ENCODE data around the gene SDK1. TPM values are rescaled to one million over a fixed set of nuclear protein-coding genes. Genes with fewer than 3 reads are reported as not detected.

Gene SDK1
- total and polyA plus RNA-seq, 7 donors, result 0.31 to 2.4 (median 1.3) TPM

DNA sequence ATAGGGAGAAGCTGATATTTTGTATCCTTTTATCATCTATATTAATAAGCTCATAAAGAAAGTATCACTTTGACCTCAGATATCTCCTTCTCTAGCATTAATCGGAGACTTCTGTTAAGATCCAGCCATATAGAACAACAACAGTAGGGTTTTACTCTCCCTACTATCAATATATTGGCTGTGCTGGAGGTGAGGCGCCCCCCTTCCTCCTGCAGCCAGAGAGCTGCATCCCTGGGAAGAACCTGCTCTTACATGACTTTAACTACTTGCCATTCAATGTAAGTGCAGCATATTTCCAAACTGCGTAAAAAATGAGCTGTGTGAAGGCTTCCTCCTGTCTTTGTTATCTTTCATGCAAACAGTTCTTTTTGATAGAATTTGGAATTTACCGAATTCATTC, 247.8 kb downstream of the SDK1 start:
- TF ChIP-seq, protein P1, sequence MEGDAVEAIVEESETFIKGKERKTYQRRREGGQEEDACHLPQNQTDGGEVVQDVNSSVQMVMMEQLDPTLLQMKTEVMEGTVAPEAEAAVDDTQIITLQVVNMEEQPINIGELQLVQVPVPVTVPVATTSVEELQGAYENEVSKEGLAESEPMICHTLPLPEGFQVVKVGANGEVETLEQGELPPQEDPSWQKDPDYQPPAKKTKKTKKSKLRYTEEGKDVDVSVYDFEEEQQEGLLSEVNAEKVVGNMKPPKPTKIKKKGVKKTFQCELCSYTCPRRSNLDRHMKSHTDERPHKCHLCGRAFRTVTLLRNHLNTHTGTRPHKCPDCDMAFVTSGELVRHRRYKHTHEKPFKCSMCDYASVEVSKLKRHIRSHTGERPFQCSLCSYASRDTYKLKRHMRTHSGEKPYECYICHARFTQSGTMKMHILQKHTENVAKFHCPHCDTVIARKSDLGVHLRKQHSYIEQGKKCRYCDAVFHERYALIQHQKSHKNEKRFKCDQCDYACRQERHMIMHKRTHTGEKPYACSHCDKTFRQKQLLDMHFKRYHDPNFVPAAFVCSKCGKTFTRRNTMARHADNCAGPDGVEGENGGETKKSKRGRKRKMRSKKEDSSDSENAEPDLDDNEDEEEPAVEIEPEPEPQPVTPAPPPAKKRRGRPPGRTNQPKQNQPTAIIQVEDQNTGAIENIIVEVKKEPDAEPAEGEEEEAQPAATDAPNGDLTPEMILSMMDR (IDR thresholded peaks at IDR 0.05), result no peak
- Histone ChIP-seq H3K4me3 (no peak overlapping the region), H3K4me1 (no peaks in the 10 kb centered on the region), H3K27ac (no peak overlapping the region), H3K27me3 (ENCODE audit: insufficient read depth in 3 of 3, low read length in 2 of 3) (no peaks in the 10 kb centered on the region), H3K36me3 (ENCODE audit: insufficient read depth in 1 of 2, low read depth in 1 of 2) (no peaks in the 10 kb centered on the region), H3K9me3 (no peaks in the 10 kb centered on the region)
- DNase-seq (no peak), ATAC-seq (no peak)
- WGBS, 3 donors, result 63 to 76% (median 65%) methylated on average over 4 of the region's 4 CpGs
- intact Hi-C loops (cut with DNase I), result no loop called here

DNA sequence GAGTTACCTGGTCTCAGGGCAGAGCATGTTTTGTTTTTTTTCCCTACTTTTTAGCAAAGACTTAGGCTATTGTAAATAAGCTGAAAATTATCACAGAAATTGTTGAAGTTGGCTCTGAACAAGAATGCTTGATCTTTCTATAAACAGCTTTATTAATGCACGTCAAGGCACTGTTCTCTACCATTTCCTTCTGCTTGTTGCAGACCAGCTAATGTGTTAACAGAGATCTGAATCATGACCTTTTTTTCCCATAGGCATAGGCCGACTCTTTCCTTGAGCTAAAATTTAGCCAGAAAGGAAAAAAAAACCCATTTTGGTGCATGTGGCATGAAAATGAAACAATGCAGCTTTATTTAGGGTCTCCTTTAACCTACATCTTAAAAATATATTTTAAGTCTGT, 248.5 kb downstream of the SDK1 start:
- Histone ChIP-seq H3K9me3 (no peaks in the 10 kb centered on the region), H3K4me1 (no peaks in the 10 kb centered on the region), H3K36me3 (ENCODE audit: insufficient read depth in 1 of 2, low read depth in 1 of 2) (no peaks in the 10 kb centered on the region), H3K4me3 (no peak overlapping the region), H3K27me3 (ENCODE audit: insufficient read depth in 3 of 3, low read length in 2 of 3) (no peaks in the 10 kb centered on the region), H3K27ac (no peak overlapping the region)
- DNase-seq, result no peak
- 48 to 55% (median 54%) methylated on average over 2 of the region's 2 CpGs for WGBS, 3 donors
- intact Hi-C loops (cut with DNase I), result no loop called here
- TF ChIP-seq, protein P1 (IDR thresholded peaks at IDR 0.05), result no peak
- no peak for ATAC-seq

DNA sequence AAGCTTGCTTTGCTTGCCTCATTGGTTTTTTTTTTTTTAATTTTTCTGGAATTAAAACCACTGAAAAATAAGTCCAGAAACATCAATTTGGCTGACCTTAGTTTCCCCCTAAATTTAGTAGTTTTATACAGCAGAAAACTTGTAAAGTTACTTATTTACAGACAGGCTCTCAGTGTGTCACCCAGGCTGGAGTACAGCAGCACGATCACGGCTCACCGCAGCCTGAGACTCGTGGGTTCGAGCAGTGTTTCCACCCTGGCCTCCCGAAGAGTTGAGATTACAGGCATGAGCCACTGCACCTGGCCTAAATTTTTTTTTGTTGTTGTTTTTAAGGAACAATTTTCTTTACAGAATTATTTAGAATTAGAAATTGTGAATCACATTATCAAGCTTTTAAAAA, 250.5 kb downstream of the SDK1 start:
- TF ChIP-seq, protein P1 (IDR thresholded peaks at IDR 0.05), result no peak
- 73 to 88% (median 79%) methylated on average over 6 of the region's 6 CpGs for WGBS, 3 donors
- intact Hi-C loops (cut with DNase I), result no loop called here
- no peak overlapping the region for H3K4me3 ChIP-seq
- ATAC-seq (no peak), DNase-seq (no peak)
- no peaks in the 10 kb centered on the region for H3K4me1 ChIP-seq
- H3K9me3 ChIP-seq, result no peaks in the 10 kb centered on the region
- H3K27me3 ChIP-seq (ENCODE audit: insufficient read depth in 3 of 3, low read length in 2 of 3), result no peaks in the 10 kb centered on the region
- H3K27ac ChIP-seq, result no peak overlapping the region
- no peaks in the 10 kb centered on the region for H3K36me3 ChIP-seq (ENCODE audit: insufficient read depth in 1 of 2, low read depth in 1 of 2)

DNA sequence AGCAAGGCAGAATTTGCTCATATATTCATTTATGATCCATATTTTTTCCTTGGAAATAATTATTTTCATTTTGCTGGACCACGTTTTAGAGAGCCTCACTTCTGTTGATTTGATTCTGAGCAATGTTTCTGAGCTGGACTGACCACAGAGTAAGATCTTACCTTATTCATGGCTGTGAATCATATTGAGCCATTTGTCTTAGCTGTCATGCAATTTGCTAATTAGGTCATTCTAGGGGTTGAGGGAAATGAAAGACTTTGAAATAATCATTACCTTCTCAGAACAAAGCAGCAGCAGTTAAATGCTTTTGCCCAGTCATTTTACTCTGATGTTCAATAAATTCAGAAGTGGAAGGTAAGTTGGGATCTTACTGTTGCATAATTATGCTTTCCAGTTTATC, 251.4 kb downstream of the SDK1 start:
- Histone ChIP-seq H3K4me3 (no peak overlapping the region), H3K27ac (no peak overlapping the region), H3K9me3 (no peaks in the 10 kb centered on the region), H3K4me1 (no peaks in the 10 kb centered on the region), H3K27me3 (ENCODE audit: insufficient read depth in 3 of 3, low read length in 2 of 3) (no peaks in the 10 kb centered on the region), H3K36me3 (ENCODE audit: insufficient read depth in 1 of 2, low read depth in 1 of 2) (no peaks in the 10 kb centered on the region)
- DNase-seq (no peak), ATAC-seq (no peak)
- TF ChIP-seq, protein P1 (IDR thresholded peaks at IDR 0.05), result no peak
- WGBS, 3 donors, result 76 to 89% (median 77%) methylated on average over 1 of the region's 1 CpG
- intact Hi-C loops (cut with DNase I), result no loop called here

DNA sequence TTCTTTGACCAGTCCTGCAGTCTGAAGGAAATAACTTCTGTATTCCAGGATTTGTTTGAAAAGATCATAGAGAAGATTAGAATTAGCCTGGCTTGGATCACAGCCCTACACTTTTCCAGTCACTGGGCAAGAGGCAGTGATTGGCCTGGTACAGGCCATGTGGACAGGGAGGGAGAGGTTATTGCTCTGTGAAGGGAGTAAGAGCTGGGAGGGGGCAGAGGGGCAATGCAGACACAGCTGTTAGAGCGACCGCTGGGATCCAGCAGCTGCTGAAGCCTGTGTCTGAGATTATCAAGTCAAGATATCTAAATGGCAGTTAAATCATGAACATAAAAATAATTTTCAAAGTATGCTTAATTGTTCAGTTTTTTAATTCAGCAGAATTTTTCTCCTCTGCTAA, 257.3 kb downstream of the SDK1 start:
- H3K4me3 ChIP-seq, result no peak overlapping the region
- no peak for DNase-seq
- H3K4me1 ChIP-seq, result no peaks in the 10 kb centered on the region
- no peak overlapping the region for H3K27ac ChIP-seq
- no peaks in the 10 kb centered on the region for H3K9me3 ChIP-seq
- TF ChIP-seq, protein P1 (IDR thresholded peaks at IDR 0.05), result no peak
- no peaks in the 10 kb centered on the region for H3K36me3 ChIP-seq (ENCODE audit: insufficient read depth in 1 of 2, low read depth in 1 of 2)
- intact Hi-C loops (cut with DNase I), result no loop called here
- 14 to 28% (median 28%) methylated on average over 2 of the region's 2 CpGs for WGBS, 3 donors
- ATAC-seq, result no peak
- H3K27me3 ChIP-seq (ENCODE audit: insufficient read depth in 3 of 3, low read length in 2 of 3), result no peaks in the 10 kb centered on the region

Data from psoas muscle (tissue), 8 donors.